ENCODE results near the gene IGF2R. TPM values are rescaled to one million over a fixed set of nuclear protein-coding genes. Genes with fewer than 3 reads are reported as not detected.

Gene IGF2R
- total and polyA plus RNA-seq, 2 donors (not counting 1 experiment from before 2014, with no cell fraction given): 9.5 to 53.3 TPM

- H4K20me1 ChIP-seq (ENCODE audit: control insufficient read depth, insufficient read depth, low read length, poor library complexity, severe bottlenecking): peaks cover 63% of the 10 kb centered on the region
- ATAC-seq (ENCODE audit: low read depth) (no peak), DNase-seq (no peak)
- H3K36me3 ChIP-seq (replicated peaks in 1 of 2; ENCODE audit: control extremely low read depth in 1 of 2, control insufficient read depth in 1 of 2, extremely low read depth in 1 of 2, insufficient read depth in 2 of 2, low read length in 1 of 2): peaks cover 2 to 7% of the 10 kb centered on the region in 2 experiments
- no peaks in the 10 kb centered on the region for H3K27me3 ChIP-seq (replicated peaks in 1 of 4; ENCODE audit: control extremely low read depth in 1 of 4, control insufficient read depth in 3 of 4, insufficient read depth in 4 of 4, low read length in 3 of 4)
- POLR2A ChIA-PET: no interaction called here
- CTCF ChIA-PET: no interaction called here
- no peak overlapping the region for H3K27ac ChIP-seq (ENCODE audit: low read length in 2 of 2)
- H3K9ac ChIP-seq (ENCODE audit: low read length): no peak overlapping the region
- H3K4me3 ChIP-seq (ENCODE audit: control extremely low read depth in 1 of 5, extremely low read depth in 1 of 5, insufficient read depth in 1 of 5, low read depth in 2 of 5, low read length in 4 of 5): no peak overlapping the region
- no peak overlapping the region for H3K4me2 ChIP-seq (replicated peaks; ENCODE audit: low read depth, low read length, poor library complexity, severe bottlenecking)
- H2AFZ ChIP-seq (ENCODE audit: insufficient read depth, low read depth, low read length, poor library complexity, severe bottlenecking): no peak overlapping the region
- H3K4me3 Mint-ChIP-seq: no peak overlapping the region
- no peaks in the 10 kb centered on the region for H3K27me3 Mint-ChIP-seq
- intact Hi-C loops (cut with micrococcal nuclease): no loop called here
- TF ChIP-seq CTCF (IDR thresholded peaks at IDR 0.05) (no peak), EZH2 (IDR thresholded peaks at IDR 0.05; ENCODE audit: borderline replicate concordance, insufficient read depth, low read depth, low read length, poor library complexity, severe bottlenecking) (no peak)
- H3K9me3 ChIP-seq (ENCODE audit: control extremely low read depth in 1 of 3, control insufficient read depth in 2 of 3, insufficient read depth in 1 of 3, low read length in 2 of 3): peaks cover 0 to 25% (median 0%) of the 10 kb centered on the region in 3 donors
- WGBS (ENCODE audit: insufficient coverage): 100% methylated on average over 2 of the region's 2 CpGs
- H3K9me3 Mint-ChIP-seq (ENCODE audit: insufficient read depth): no peaks in the 10 kb centered on the region
- peaks cover 83% of the 10 kb centered on the region for H3K79me2 ChIP-seq (ENCODE audit: control insufficient read depth, insufficient read depth, low read length)
- no peaks in the 10 kb centered on the region for H3K4me1 ChIP-seq (ENCODE audit: control insufficient read depth in 2 of 2, insufficient read depth in 2 of 2, low read length in 2 of 2)
- no peak overlapping the region for H3K27ac Mint-ChIP-seq
- H3K4me1 Mint-ChIP-seq: peaks cover 16% of the 10 kb centered on the region
Observed at GRCh38 chr6:160002882-160003281, 34.0 kb downstream of the IGF2R start.

GRCh38 chr6:160004018-160004417 lies 35.1 kb downstream of the IGF2R start:
- CTCF ChIA-PET: no interaction called here
- TF ChIP-seq EZH2 (IDR thresholded peaks at IDR 0.05; ENCODE audit: borderline replicate concordance, insufficient read depth, low read depth, low read length, poor library complexity, severe bottlenecking): no peak
- TF ChIP-seq CTCF (IDR thresholded peaks at IDR 0.05): no peak

More at GRCh38 chr6:160004018-160004417, 35.1 kb downstream of the IGF2R start:
- H3K9me3 Mint-ChIP-seq (ENCODE audit: insufficient read depth): no peaks in the 10 kb centered on the region
- over 99% methylated on average over 8 of the region's 8 CpGs for WGBS (ENCODE audit: insufficient coverage)
- Histone ChIP-seq H3K9ac (ENCODE audit: low read length) (no peak overlapping the region), H3K9me3 (ENCODE audit: control extremely low read depth in 1 of 3, control insufficient read depth in 2 of 3, insufficient read depth in 1 of 3, low read length in 2 of 3) (peaks cover 0 to 25% (median 0%) of the 10 kb centered on the region in 3 donors), H3K4me2 (replicated peaks; ENCODE audit: low read depth, low read length, poor library complexity, severe bottlenecking) (no peak overlapping the region), H3K4me3 (ENCODE audit: control extremely low read depth in 1 of 5, extremely low read depth in 1 of 5, insufficient read depth in 1 of 5, low read depth in 2 of 5, low read length in 4 of 5) (no peak overlapping the region), H3K36me3 (replicated peaks in 1 of 2; ENCODE audit: control extremely low read depth in 1 of 2, control insufficient read depth in 1 of 2, extremely low read depth in 1 of 2, insufficient read depth in 2 of 2, low read length in 1 of 2) (peaks cover 2 to 6% of the 10 kb centered on the region in 2 experiments), H4K20me1 (ENCODE audit: control insufficient read depth, insufficient read depth, low read length, poor library complexity, severe bottlenecking) (peaks cover 62% of the 10 kb centered on the region), H3K27me3 (replicated peaks in 1 of 4; ENCODE audit: control extremely low read depth in 1 of 4, control insufficient read depth in 3 of 4, insufficient read depth in 4 of 4, low read length in 3 of 4) (no peaks in the 10 kb centered on the region), H3K4me1 (ENCODE audit: control insufficient read depth in 2 of 2, insufficient read depth in 2 of 2, low read length in 2 of 2) (no peaks in the 10 kb centered on the region), H3K79me2 (ENCODE audit: control insufficient read depth, insufficient read depth, low read length) (peaks cover 77% of the 10 kb centered on the region), H2AFZ (ENCODE audit: insufficient read depth, low read depth, low read length, poor library complexity, severe bottlenecking) (no peak overlapping the region), H3K27ac (ENCODE audit: low read length in 2 of 2) (no peak overlapping the region)
- peaks cover 21% of the 10 kb centered on the region for H3K4me1 Mint-ChIP-seq
- intact Hi-C loops (cut with micrococcal nuclease): no loop called here
- H3K27me3 Mint-ChIP-seq: no peaks in the 10 kb centered on the region
- ATAC-seq (ENCODE audit: low read depth): no peak
- no peak for DNase-seq
- H3K27ac Mint-ChIP-seq: no peak overlapping the region
- H3K4me3 Mint-ChIP-seq: no peak overlapping the region
- POLR2A ChIA-PET: no interaction called here
